WTC11 (cell line): Measurements from ENCODE around the gene GRK3. TPM values are rescaled to one million over a fixed set of nuclear protein-coding genes. Genes with fewer than 3 reads are reported as not detected.
"Not testable (repeated sequence)": the region's sequence is repeated elsewhere in the genome, so short reads cannot be mapped to it uniquely, and the experiment has no call there.

ENCODE experiments used
- ATAC-seq: fragments of 200-7000 bp; cut with Tn5 transposase; 2 replicates; pipeline ENCODE4 v1.10.0; 2021; ENCODE audit warnings: mild to moderate bottlenecking, moderate library complexity
- CTCF ChIA-PET: fragments of 300-600 bp; sonication (Branson Sonifier 250); formaldehyde crosslinking; loops from one replicate; lab custom pipeline; 2021; ENCODE audit warnings: antibody characterized with exemption; lab: Charles Lee
- POLR2A ChIA-PET: fragments of 350-600 bp; sonication (Branson Sonifier 250); formaldehyde crosslinking; loops from one replicate; lab custom pipeline; 2021; ENCODE audit warnings: antibody characterized with exemption; lab: Charles Lee
- DNase-seq: peaks from one replicate; pipeline ENCODE4 v3.0.0; 2021; ENCODE audit warnings: low spot score
- H3K27ac Mint-ChIP-seq: 2 replicates; pipeline ENCODE4 v1.8.0; 2021; ENCODE audit warnings: mixed read lengths
- H3K27me3 Mint-ChIP-seq: 2 replicates; pipeline ENCODE4 v1.8.0; 2021; ENCODE audit warnings: low read depth, mild to moderate bottlenecking, moderate library complexity, mixed read lengths
- H3K36me3 Mint-ChIP-seq: 2 replicates; pipeline ENCODE4 v1.8.0; 2021; ENCODE audit warnings: mixed read lengths
- H3K4me1 Mint-ChIP-seq: 2 replicates; pipeline ENCODE4 v1.8.0; 2022; ENCODE audit warnings: mixed read lengths
- H3K4me3 Mint-ChIP-seq: 2 replicates; pipeline ENCODE4 v1.8.0; 2021; ENCODE audit warnings: mild to moderate bottlenecking, moderate library complexity, mixed read lengths
- H3K9me3 Mint-ChIP-seq: 2 replicates; pipeline ENCODE4 v1.8.0; 2021; ENCODE audit warnings: mixed read lengths
- CREB1 ChIP-seq: sonication (generic); formaldehyde crosslinking; IDR thresholded peaks from 2 replicates; pipeline ENCODE4 v1.8.0; 2023; ENCODE audit warnings: mild to moderate bottlenecking, missing genetic modification reagents
- JUN ChIP-seq: sonication (generic); formaldehyde crosslinking; IDR thresholded peaks from 2 replicates; pipeline ENCODE4 v1.8.0; 2023; ENCODE audit warnings: mild to moderate bottlenecking, missing genetic modification reagents
- KAT7 ChIP-seq: sonication (generic); formaldehyde crosslinking; IDR thresholded peaks from 2 replicates; pipeline ENCODE4 v1.8.1; 2023; ENCODE audit warnings: missing genetic modification reagents, mild to moderate bottlenecking, borderline replicate concordance
- OVOL2 ChIP-seq: fragments of 250-450 bp; sonication (Bioruptor Pico); IDR thresholded peaks from 2 replicates; pipeline ENCODE4 v1.9.0; 2021; ENCODE audit warnings: mild to moderate bottlenecking, borderline replicate concordance
- TCF7 ChIP-seq: sonication (generic); formaldehyde crosslinking; IDR thresholded peaks from 2 replicates; pipeline ENCODE4 v1.8.0; 2022; ENCODE audit warnings: mild to moderate bottlenecking, low read depth, missing genetic modification reagents, moderate library complexity
- ZNF219 ChIP-seq: sonication (generic); formaldehyde crosslinking; IDR thresholded peaks from 2 replicates; pipeline ENCODE4 v1.8.0; 2023; ENCODE audit warnings: missing genetic modification reagents, mild to moderate bottlenecking, borderline replicate concordance
- ZNF317 ChIP-seq: sonication (generic); formaldehyde crosslinking; IDR thresholded peaks from 2 replicates; pipeline ENCODE4 v1.8.1; 2023; ENCODE audit warnings: low read depth, mild to moderate bottlenecking, moderate library complexity, missing genetic modification reagents, borderline replicate concordance
- ZNF423 ChIP-seq: fragments of 250-450 bp; sonication (Bioruptor Pico); IDR thresholded peaks from 2 replicates; pipeline ENCODE4 v2.1.2; 2022; ENCODE audit warnings: mild to moderate bottlenecking, moderate library complexity
- total RNA-seq: library from RNA; stranded (reverse); gene quantifications from 3 replicates; pipeline ENCODE4 v1.2.3, GENCODE V29; 2021
- TF ChIP-seq, protein P1 (sequence below): sonication (generic); formaldehyde crosslinking; IDR thresholded peaks from 2 replicates; pipeline ENCODE4 v1.8.1; 2022; ENCODE audit warnings: mild to moderate bottlenecking, moderate library complexity, missing genetic modification reagents
- TF ChIP-seq, protein P2 (sequence below): sonication (generic); formaldehyde crosslinking; IDR thresholded peaks from 2 replicates; pipeline ENCODE4 v1.8.0; 2023; ENCODE audit warnings: mild to moderate bottlenecking, missing genetic modification reagents
- TF ChIP-seq, protein P3 (sequence below): sonication (generic); formaldehyde crosslinking; IDR thresholded peaks from 2 replicates; pipeline ENCODE4 v1.8.1; 2023; ENCODE audit warnings: mild to moderate bottlenecking, missing genetic modification reagents, moderate library complexity
- TF ChIP-seq, protein P4 (sequence below): fragments of 250-450 bp; sonication (Bioruptor Pico); conservative IDR thresholded peaks from 2 replicates; pipeline ENCODE4 v1.9.0; 2021; ENCODE audit warnings: mild to moderate bottlenecking
- TF ChIP-seq, protein P5 (sequence below): sonication (generic); formaldehyde crosslinking; IDR thresholded peaks from 2 replicates; pipeline ENCODE4 v1.8.0; 2023; ENCODE audit warnings: missing genetic modification reagents, mild to moderate bottlenecking, borderline replicate concordance
- TF ChIP-seq, protein P6 (sequence below): sonication (generic); formaldehyde crosslinking; IDR thresholded peaks from 2 replicates; pipeline ENCODE4 v1.8.0; 2022; ENCODE audit warnings: mild to moderate bottlenecking, missing genetic modification reagents

GRK3 gene
- total RNA-seq, 1 experiment from 2014 or later: 27.1 TPM

DNA sequence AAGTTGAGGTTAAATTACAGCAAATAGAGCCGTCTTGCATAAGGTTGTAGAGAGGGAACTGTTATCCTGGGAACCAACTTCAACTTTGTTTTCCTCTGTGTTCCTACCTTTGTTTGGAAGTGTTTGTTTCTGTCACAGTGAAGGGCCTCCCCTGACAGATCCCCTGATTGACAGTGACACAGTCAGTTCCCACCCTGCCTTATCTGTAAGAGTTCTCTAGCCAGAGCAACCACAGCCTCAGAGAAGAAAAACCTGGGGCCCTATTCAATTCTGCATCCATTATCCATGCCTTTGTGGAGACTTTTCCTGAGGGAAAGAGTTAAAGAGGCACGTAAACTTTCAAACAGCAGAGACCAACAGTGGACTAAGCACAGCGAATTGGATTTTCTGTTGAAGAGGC is 48.7 kb downstream of the GRK3 start:
- Mint-ChIP-seq H3K4me1 (peaks cover 22% of the 10 kb centered on the region), H3K9me3 (peaks cover 13% of the 10 kb centered on the region), H3K36me3 (peaks cover 14% of the 10 kb centered on the region)
- CTCF ChIA-PET, POLR2A ChIA-PET, H3K27ac Mint-ChIP-seq, H3K27me3 Mint-ChIP-seq, ATAC-seq, DNase-seq, H3K4me3 Mint-ChIP-seq: not testable (repeated sequence)

DNA sequence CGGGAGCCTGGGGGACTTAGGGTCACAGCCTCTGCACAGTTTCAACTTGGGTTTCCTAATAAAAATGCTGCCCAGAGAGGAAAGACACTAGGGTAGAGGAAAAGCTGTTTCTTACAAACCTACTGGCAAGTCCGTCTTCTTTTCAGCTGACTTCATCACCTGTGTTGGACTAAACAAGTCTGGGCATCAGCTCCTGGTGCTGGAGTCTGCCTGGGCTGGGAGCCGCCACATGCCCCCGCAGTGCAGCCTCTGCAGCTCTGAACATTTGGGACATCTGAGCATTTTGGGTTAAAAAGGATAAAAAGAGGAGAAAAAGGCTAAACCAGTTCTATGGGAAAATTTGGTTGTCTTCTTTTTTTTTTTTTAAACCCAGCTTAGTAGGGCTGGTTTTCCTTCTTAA is 49.1 kb downstream of the GRK3 start:
- ATAC-seq, H3K4me3 Mint-ChIP-seq, H3K27ac Mint-ChIP-seq, POLR2A ChIA-PET, H3K27me3 Mint-ChIP-seq, DNase-seq, CTCF ChIA-PET: not testable (repeated sequence)
- Mint-ChIP-seq H3K4me1 (peaks cover 23% of the 10 kb centered on the region), H3K9me3 (peaks cover 13% of the 10 kb centered on the region), H3K36me3 (peaks cover 14% of the 10 kb centered on the region)

DNA sequence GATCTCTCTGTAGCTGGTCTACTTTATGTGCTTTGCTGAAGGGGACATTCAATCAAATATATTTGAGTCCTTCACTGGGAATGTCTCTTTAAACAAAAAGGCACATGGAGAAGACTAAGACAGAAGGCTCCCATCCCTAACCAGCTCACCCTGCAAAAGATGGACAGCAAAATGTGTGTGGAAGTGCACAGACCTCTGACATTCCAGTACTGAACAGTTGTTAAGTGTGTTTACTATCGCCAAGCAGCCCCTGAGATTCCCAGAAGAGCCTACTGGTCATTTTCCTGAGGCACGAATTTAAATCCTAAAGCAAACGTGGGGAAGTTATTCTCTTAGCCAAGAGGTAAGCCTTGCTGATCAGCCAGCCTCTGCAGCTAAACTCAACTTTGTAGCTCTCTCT is 50.3 kb downstream of the GRK3 start:
- Mint-ChIP-seq H3K9me3 (peaks cover 13% of the 10 kb centered on the region), H3K4me1 (peaks cover 36% of the 10 kb centered on the region), H3K36me3 (peaks cover 14% of the 10 kb centered on the region)
- CTCF ChIA-PET, ATAC-seq, H3K27me3 Mint-ChIP-seq, H3K4me3 Mint-ChIP-seq, H3K27ac Mint-ChIP-seq, POLR2A ChIA-PET, DNase-seq: not testable (repeated sequence)

DNA sequence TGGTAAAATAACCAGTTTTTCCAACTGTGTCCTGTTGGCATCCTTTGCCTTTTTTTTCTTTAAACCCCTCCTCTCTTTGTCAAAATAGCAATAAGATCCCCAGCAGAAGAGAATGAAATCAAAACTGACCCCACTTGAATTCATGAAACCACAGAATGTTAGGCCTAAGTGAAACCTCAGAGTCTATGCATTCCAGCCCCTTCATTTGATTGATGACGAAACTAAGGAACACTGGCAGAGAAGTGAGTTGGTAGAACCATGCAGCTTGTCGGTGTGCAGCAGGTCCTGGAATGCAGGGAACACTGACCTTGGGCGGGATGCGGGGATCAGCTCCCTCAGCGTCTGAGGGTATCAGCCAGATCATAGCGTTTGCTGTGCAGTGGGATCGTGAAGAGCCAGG is 57.5 kb downstream of the GRK3 start:
- POLR2A ChIA-PET: no interaction called here
- ATAC-seq (no peak), DNase-seq (no peak)
- CTCF ChIA-PET: no interaction called here
- Mint-ChIP-seq H3K36me3 (no peaks in the 10 kb centered on the region; the same call in 1 of the 2 replicates), H3K9me3 (no peaks in the 10 kb centered on the region), H3K27me3 (peaks cover 15% of the 10 kb centered on the region), H3K4me1 (peaks cover 54% of the 10 kb centered on the region), H3K27ac (peak overlapping the region; percentile 1), H3K4me3 (no peak overlapping the region)
- TF ChIP-seq KAT7 (no peak), JUN (no peak), TCF7 (no peak), CREB1 (CRISPR knock-in tag) (no peak), OVOL2 (CRISPR knock-in tag) (no peak), ZNF317 (no peak), ZNF423 (no peak)
- TF ChIP-seq, protein P1, sequence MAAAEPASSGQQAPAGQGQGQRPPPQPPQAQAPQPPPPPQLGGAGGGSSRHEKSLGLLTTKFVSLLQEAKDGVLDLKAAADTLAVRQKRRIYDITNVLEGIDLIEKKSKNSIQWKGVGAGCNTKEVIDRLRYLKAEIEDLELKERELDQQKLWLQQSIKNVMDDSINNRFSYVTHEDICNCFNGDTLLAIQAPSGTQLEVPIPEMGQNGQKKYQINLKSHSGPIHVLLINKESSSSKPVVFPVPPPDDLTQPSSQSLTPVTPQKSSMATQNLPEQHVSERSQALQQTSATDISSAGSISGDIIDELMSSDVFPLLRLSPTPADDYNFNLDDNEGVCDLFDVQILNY (CRISPR knock-in tag): no peak
- TF ChIP-seq, protein P2, sequence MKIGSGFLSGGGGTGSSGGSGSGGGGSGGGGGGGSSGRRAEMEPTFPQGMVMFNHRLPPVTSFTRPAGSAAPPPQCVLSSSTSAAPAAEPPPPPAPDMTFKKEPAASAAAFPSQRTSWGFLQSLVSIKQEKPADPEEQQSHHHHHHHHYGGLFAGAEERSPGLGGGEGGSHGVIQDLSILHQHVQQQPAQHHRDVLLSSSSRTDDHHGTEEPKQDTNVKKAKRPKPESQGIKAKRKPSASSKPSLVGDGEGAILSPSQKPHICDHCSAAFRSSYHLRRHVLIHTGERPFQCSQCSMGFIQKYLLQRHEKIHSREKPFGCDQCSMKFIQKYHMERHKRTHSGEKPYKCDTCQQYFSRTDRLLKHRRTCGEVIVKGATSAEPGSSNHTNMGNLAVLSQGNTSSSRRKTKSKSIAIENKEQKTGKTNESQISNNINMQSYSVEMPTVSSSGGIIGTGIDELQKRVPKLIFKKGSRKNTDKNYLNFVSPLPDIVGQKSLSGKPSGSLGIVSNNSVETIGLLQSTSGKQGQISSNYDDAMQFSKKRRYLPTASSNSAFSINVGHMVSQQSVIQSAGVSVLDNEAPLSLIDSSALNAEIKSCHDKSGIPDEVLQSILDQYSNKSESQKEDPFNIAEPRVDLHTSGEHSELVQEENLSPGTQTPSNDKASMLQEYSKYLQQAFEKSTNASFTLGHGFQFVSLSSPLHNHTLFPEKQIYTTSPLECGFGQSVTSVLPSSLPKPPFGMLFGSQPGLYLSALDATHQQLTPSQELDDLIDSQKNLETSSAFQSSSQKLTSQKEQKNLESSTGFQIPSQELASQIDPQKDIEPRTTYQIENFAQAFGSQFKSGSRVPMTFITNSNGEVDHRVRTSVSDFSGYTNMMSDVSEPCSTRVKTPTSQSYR (CRISPR knock-in tag): no peak

DNA sequence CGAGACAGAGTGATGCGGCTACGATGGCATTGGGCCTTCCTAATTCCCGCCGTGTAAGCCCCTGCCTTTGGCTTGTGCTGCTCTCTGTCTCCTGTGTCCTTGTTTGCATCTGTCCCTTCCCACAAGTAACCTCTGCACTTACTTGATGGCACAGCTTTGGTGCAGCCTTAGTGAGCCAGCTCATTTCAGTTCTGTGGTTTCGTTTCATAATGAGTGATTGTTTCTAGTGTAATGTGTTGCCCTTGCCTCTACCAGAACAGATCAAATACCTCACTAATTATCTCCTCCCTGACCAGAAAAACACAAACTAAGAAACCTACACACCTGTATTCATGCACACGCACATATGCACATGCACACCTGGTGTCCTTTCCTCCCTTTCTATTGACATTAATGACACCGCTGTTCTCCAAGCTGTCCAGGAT is 58.8 kb downstream of the GRK3 start:
- DNase-seq (no peak), ATAC-seq (no peak)
- Mint-ChIP-seq H3K4me1 (peaks cover 54% of the 10 kb centered on the region), H3K36me3 (no peaks in the 10 kb centered on the region; the same call in 1 of the 2 replicates), H3K9me3 (no peaks in the 10 kb centered on the region), H3K27ac (no peak overlapping the region), H3K27me3 (peaks cover 15% of the 10 kb centered on the region), H3K4me3 (no peak overlapping the region)
- CTCF ChIA-PET: interaction anchor here (1.0 kb wide), 1 partner anchor 549 kb away, joined by 3 read pairs; no protein-coding TSS in a partner anchor
- POLR2A ChIA-PET: no interaction called here
- TF ChIP-seq, protein P3, sequence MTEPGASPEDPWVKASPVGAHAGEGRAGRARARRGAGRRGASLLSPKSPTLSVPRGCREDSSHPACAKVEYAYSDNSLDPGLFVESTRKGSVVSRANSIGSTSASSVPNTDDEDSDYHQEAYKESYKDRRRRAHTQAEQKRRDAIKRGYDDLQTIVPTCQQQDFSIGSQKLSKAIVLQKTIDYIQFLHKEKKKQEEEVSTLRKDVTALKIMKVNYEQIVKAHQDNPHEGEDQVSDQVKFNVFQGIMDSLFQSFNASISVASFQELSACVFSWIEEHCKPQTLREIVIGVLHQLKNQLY (CRISPR knock-in tag): no peak
- TF ChIP-seq, protein P4, sequence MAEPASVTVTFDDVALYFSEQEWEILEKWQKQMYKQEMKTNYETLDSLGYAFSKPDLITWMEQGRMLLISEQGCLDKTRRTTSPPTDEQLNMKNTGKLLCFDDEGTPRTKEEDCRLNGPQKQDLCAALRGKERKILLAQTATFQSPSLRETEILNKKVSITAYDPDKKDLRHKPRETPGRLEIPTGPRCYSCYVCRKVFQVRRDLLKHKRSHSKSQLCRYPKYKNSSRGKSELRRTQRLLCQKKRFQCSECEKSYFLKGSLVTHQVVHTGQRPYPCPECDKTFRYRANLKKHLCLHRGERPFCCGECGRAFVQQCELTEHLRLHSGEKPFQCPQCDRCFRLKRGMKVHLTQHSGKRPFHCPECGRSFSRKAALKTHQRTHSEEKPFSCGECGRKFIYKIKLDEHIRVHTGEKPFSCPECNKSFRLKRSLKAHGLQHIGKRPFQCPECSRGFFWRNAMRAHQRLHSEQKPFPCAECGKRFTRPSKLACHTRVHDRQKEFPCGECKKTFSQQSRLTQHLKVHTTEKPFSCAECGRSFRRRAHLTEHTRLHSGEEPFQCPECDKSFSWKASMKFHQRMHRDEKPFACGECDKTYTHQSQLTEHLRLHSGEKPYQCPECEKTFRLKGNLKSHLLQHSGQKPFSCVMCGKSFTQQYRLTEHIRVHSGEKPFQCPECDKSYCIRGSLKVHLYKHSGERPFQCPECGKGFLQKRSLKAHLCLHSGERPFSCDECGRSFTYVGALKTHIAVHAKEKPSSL: no peak
- TF ChIP-seq, protein P5, sequence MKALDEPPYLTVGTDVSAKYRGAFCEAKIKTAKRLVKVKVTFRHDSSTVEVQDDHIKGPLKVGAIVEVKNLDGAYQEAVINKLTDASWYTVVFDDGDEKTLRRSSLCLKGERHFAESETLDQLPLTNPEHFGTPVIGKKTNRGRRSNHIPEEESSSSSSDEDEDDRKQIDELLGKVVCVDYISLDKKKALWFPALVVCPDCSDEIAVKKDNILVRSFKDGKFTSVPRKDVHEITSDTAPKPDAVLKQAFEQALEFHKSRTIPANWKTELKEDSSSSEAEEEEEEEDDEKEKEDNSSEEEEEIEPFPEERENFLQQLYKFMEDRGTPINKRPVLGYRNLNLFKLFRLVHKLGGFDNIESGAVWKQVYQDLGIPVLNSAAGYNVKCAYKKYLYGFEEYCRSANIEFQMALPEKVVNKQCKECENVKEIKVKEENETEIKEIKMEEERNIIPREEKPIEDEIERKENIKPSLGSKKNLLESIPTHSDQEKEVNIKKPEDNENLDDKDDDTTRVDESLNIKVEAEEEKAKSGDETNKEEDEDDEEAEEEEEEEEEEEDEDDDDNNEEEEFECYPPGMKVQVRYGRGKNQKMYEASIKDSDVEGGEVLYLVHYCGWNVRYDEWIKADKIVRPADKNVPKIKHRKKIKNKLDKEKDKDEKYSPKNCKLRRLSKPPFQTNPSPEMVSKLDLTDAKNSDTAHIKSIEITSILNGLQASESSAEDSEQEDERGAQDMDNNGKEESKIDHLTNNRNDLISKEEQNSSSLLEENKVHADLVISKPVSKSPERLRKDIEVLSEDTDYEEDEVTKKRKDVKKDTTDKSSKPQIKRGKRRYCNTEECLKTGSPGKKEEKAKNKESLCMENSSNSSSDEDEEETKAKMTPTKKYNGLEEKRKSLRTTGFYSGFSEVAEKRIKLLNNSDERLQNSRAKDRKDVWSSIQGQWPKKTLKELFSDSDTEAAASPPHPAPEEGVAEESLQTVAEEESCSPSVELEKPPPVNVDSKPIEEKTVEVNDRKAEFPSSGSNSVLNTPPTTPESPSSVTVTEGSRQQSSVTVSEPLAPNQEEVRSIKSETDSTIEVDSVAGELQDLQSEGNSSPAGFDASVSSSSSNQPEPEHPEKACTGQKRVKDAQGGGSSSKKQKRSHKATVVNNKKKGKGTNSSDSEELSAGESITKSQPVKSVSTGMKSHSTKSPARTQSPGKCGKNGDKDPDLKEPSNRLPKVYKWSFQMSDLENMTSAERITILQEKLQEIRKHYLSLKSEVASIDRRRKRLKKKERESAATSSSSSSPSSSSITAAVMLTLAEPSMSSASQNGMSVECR (CRISPR knock-in tag): no peak
- TF ChIP-seq, protein P6, sequence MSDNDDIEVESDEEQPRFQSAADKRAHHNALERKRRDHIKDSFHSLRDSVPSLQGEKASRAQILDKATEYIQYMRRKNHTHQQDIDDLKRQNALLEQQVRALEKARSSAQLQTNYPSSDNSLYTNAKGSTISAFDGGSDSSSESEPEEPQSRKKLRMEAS (CRISPR knock-in tag): no peak
- TF ChIP-seq ZNF219 (CRISPR knock-in tag): no peak
